ENCODE measurements around the gene GLOD4. TPM values are rescaled to one million over a fixed set of nuclear protein-coding genes. Genes with fewer than 3 reads are reported as not detected.
"Not testable (repeated sequence)": the region's sequence is repeated elsewhere in the genome, so short reads cannot be mapped to it uniquely, and the experiment has no call there.

The GLOD4 gene
- total RNA-seq, 4 donors from 2014 or later = 37.4 to 89.2 (median 46.0) TPM

- no peaks in the 10 kb centered on the region for H3K9me3 ChIP-seq
- intact Hi-C loops (cut with DNase I) = no loop called here
- H3K4me1 ChIP-seq = no peaks in the 10 kb centered on the region
- no peaks in the 10 kb centered on the region for H3K27me3 ChIP-seq
- no peak for DNase-seq
- H3K36me3 ChIP-seq = peaks cover 0 to 74% (median 0%) of the 10 kb centered on the region in 3 donors
- WGBS, 2 donors = 89 to 92% methylated on average over 14 to 15 of the region's 33 CpGs
- TF ChIP-seq POLR2A (IDR thresholded peaks at IDR 0.05) (no peak), CTCF (IDR thresholded peaks at IDR 0.05) (no peak)
- H3K27ac ChIP-seq = no peak overlapping the region
- no peak overlapping the region for H3K4me3 ChIP-seq
These were observed 24.9 kb upstream of the GLOD4 start for GRCh38 chr17:806781-807522.

GRCh38 chr17:806346-806745 is 24.3 kb upstream of the GLOD4 start:
- H3K9me3 ChIP-seq = no peaks in the 10 kb centered on the region
- intact Hi-C loops (cut with DNase I) = no loop called here
- no peak overlapping the region for H3K4me3 ChIP-seq
- 77 to 85% methylated on average over 9 to 11 of the region's 13 CpGs for WGBS, 2 donors
- H3K27me3 ChIP-seq = no peaks in the 10 kb centered on the region
- DNase-seq = no peak
- H3K27ac ChIP-seq = no peak overlapping the region
- peaks cover 0 to 78% (median 0%) of the 10 kb centered on the region in 3 donors for H3K36me3 ChIP-seq
- TF ChIP-seq POLR2A (IDR thresholded peaks at IDR 0.05) (no peak), CTCF (IDR thresholded peaks at IDR 0.05) (no peak)
- no peaks in the 10 kb centered on the region for H3K4me1 ChIP-seq

GRCh38 chr17:805886-806285 is 23.8 kb upstream of the GLOD4 start:
- H3K36me3 ChIP-seq = peaks cover 0 to 81% (median 0%) of the 10 kb centered on the region in 3 donors
- H3K4me3 ChIP-seq; H3K4me1 ChIP-seq; DNase-seq; H3K27ac ChIP-seq; H3K9me3 ChIP-seq; H3K27me3 ChIP-seq; intact Hi-C loops (cut with DNase I): not testable (repeated sequence)
- 71 to 100% methylated on average over 1 to 5 of the region's 23 CpGs for WGBS, 2 donors

GRCh38 chr17:804541-805435 is 22.7 kb upstream of the GLOD4 start:
- DNase-seq = no peak
- Histone ChIP-seq H3K9me3 (no peaks in the 10 kb centered on the region), H3K36me3 (peaks cover 0 to 87% (median 5%) of the 10 kb centered on the region in 3 donors), H3K4me3 (no peak overlapping the region), H3K27ac (no peak overlapping the region), H3K27me3 (no peaks in the 10 kb centered on the region), H3K4me1 (no peaks in the 10 kb centered on the region)
- intact Hi-C loops (cut with DNase I) = no loop called here
- WGBS, 2 donors = 82 to 95% methylated on average over 6 to 8 of the region's 41 CpGs
- TF ChIP-seq CTCF (IDR thresholded peaks at IDR 0.05) (no peak), POLR2A (IDR thresholded peaks at IDR 0.05) (no peak)

GRCh38 chr17:802901-803881 is 21.1 kb upstream of the GLOD4 start:
- Histone ChIP-seq H3K4me1 (no peaks in the 10 kb centered on the region), H3K4me3 (no peak overlapping the region), H3K27ac (no peak overlapping the region), H3K9me3 (no peaks in the 10 kb centered on the region), H3K27me3 (no peaks in the 10 kb centered on the region), H3K36me3 (peaks cover 0 to 89% (median 5%) of the 10 kb centered on the region in 3 donors)
- intact Hi-C loops (cut with DNase I) = no loop called here
- DNase-seq = no peak
- TF ChIP-seq CTCF (IDR thresholded peaks at IDR 0.05) = no peak
- TF ChIP-seq POLR2A (IDR thresholded peaks at IDR 0.05) = no peak
- 86 to 93% methylated on average over 8 to 24 of the region's 37 CpGs for WGBS, 2 donors
